ENCODE data around the gene RIN3. TPM values are rescaled to one million over a fixed set of nuclear protein-coding genes. Genes with fewer than 3 reads are reported as not detected.

RIN3 gene
- total and polyA plus RNA-seq, 10 of the 15 experiments (the other 5 are each of a cell fraction or from before 2014, with no cell fraction given) = 0.91 to 23.3 (median 6.3) TPM

DNA sequence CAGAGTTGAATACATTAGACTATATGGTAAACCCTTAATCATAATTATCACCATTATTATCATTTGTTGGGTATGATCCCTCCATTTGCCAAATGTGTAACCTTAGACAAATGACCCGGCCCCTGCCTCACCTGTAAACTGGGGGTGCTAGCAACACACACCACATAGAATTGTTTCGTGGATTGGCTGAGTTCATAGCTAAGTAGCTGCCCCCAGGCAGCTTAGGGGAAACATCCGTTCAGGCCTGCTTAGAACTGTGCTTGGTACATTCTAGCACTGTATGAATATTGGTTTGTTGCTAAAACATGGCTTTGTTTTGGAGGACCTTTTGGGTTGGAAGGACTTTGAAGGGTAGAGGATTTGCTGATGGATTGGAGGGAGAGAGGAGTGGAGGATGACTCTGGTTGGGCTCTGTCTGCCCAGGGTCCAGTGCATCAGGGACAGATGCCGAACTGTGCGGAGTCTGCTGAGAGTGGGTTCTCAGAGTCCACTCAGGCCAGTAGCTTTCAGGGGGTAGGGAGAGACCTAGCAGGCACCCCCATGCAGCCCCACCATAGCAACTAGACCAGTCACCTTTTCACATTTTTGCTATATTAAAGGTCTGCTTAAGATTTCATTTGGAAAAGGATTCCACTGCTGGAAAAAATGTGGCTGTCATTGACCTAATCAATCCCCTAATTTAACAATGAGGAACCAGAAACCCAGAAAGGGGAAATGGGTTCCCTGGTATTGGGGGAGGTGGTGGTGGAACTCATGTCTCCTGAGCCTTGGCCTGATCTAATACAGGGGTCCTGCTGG, 2.2 kb downstream of the RIN3 start (continued):
- TF ChIP-seq IRF3 (IDR thresholded peaks at IDR 0.05) (no peak), CHD2 (IDR thresholded peaks at IDR 0.05; ENCODE audit: borderline replicate concordance, low read depth, low read length) (no peak), MTA3 (IDR thresholded peaks at IDR 0.05; ENCODE audit: borderline replicate concordance, low read length) (no peak), ZNF592 (IDR thresholded peaks at IDR 0.05) (no peak), SUZ12 (IDR thresholded peaks at IDR 0.05; ENCODE audit: unreplicated experiment) (no peak), RB1 (IDR thresholded peaks at IDR 0.05; ENCODE audit: borderline replicate concordance) (no peak), SREBF2 (IDR thresholded peaks at IDR 0.05; ENCODE audit: low read length) (no peak), IKZF2 (IDR thresholded peaks at IDR 0.05) (0 out of 4 replicates have a peak, but pooled peaks of 1 of the 2 experiments have one; percentile 26), RCOR1 (conservative IDR thresholded peaks at IDR 0.05; ENCODE audit: low read depth, low read length) (no peak), SPI1 (IDR thresholded peaks at IDR 0.05; ENCODE audit: borderline replicate concordance, insufficient read depth, low read depth, low read length) (peak; percentile 73; the same call in 1 of the 2 replicates), FOXK2 (IDR thresholded peaks at IDR 0.05) (no peak), KAT2A (conservative IDR thresholded peaks at IDR 0.05; ENCODE audit: control insufficient read depth, low read depth, low read length) (no peak), ZNF217 (IDR thresholded peaks at IDR 0.05) (no peak), ASH2L (IDR thresholded peaks at IDR 0.05; ENCODE audit: borderline replicate concordance, low read depth) (no peak), PML (IDR thresholded peaks at IDR 0.05; ENCODE audit: low read length) (no peak), MTA2 (IDR thresholded peaks at IDR 0.05; ENCODE audit: low read depth) (no peak), HSF1 (IDR thresholded peaks at IDR 0.05; ENCODE audit: low read depth, low read length) (no peak)
- TF ChIP-seq, protein P1, sequence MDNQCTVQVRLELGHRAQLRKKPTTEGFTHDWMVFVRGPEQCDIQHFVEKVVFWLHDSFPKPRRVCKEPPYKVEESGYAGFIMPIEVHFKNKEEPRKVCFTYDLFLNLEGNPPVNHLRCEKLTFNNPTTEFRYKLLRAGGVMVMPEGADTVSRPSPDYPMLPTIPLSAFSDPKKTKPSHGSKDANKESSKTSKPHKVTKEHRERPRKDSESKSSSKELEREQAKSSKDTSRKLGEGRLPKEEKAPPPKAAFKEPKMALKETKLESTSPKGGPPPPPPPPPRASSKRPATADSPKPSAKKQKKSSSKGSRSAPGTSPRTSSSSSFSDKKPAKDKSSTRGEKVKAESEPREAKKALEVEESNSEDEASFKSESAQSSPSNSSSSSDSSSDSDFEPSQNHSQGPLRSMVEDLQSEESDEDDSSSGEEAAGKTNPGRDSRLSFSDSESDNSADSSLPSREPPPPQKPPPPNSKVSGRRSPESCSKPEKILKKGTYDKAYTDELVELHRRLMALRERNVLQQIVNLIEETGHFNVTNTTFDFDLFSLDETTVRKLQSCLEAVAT (IDR thresholded peaks at IDR 0.05) = peak; percentile 82
